SK-N-MC (cell line): ENCODE data around the gene RIMBP2.

Experiments used
- EZH2 ChIP-seq: fragments of 200-600 bp; sonication (generic); IDR thresholded peaks from one replicate; pipeline ENCODE4 v1.6.1; 2017; ENCODE audit warnings: antibody characterized with exemption
- POLR2AphosphoS5 ChIP-seq: IDR thresholded peaks from 2 replicates; pipeline ENCODE4 v1.6.1; 2012; ENCODE audit warnings: mild to moderate bottlenecking, low read depth, low read length, borderline replicate concordance

- TF ChIP-seq POLR2AphosphoS5 (no peak), EZH2 (no peak)
These were observed 314.4 kb downstream of the RIMBP2 start for GRCh38 chr12:130401703-130402102.
